ENCODE measurements around the gene LAGE3. TPM values are rescaled to one million over a fixed set of nuclear protein-coding genes. Genes with fewer than 3 reads are reported as not detected.

Gene LAGE3
- polyA plus RNA-seq, 1 donor (not counting 4 experiments of a cell fraction or from before 2014, with no cell fraction given), result 9.3 TPM

- dilution Hi-C loops (cut with MboI; ENCODE audit: extremely low pct_ligation_motif_present, low sequenced_read_pairs), result no loop called here
- no peak overlapping the region for H2AFZ ChIP-seq (ENCODE audit: control insufficient read depth, low read length)
- no peak overlapping the region for H3K4me2 ChIP-seq (ENCODE audit: control insufficient read depth, extremely low read depth, insufficient read depth, low read depth, low read length)
- H3K36me3 ChIP-seq (ENCODE audit: control insufficient read depth in 2 of 2, extremely low read depth in 1 of 2, insufficient read depth in 2 of 2, low read length in 2 of 2), result peaks cover 0 to 5% of the 10 kb centered on the region in 2 experiments
- H3K27ac ChIP-seq (ENCODE audit: control insufficient read depth, insufficient read depth, low read length), result no peak overlapping the region
- DNase-seq (ENCODE audit: low read depth, low spot score) (no peak), FAIRE-seq (no peak)
- no peaks in the 10 kb centered on the region for H3K79me2 ChIP-seq (ENCODE audit: control insufficient read depth, insufficient read depth, low read length)
- H3K4me1 ChIP-seq (ENCODE audit: control insufficient read depth, extremely low read depth, insufficient read depth, low read length), result no peaks in the 10 kb centered on the region
- TF ChIP-seq, protein P1, sequence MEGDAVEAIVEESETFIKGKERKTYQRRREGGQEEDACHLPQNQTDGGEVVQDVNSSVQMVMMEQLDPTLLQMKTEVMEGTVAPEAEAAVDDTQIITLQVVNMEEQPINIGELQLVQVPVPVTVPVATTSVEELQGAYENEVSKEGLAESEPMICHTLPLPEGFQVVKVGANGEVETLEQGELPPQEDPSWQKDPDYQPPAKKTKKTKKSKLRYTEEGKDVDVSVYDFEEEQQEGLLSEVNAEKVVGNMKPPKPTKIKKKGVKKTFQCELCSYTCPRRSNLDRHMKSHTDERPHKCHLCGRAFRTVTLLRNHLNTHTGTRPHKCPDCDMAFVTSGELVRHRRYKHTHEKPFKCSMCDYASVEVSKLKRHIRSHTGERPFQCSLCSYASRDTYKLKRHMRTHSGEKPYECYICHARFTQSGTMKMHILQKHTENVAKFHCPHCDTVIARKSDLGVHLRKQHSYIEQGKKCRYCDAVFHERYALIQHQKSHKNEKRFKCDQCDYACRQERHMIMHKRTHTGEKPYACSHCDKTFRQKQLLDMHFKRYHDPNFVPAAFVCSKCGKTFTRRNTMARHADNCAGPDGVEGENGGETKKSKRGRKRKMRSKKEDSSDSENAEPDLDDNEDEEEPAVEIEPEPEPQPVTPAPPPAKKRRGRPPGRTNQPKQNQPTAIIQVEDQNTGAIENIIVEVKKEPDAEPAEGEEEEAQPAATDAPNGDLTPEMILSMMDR (optimal IDR thresholded peaks at IDR 0.05 in 1 of 3, IDR thresholded peaks at IDR 0.05 in 1 of 3, conservative IDR thresholded peaks at IDR 0.05 in 1 of 3; ENCODE audit: extremely low read depth in 1 of 3, insufficient read depth in 2 of 3, low read length in 3 of 3), result no peak
- no peak for TF ChIP-seq EZH2 (IDR thresholded peaks at IDR 0.05; ENCODE audit: low read length)
- no peaks in the 10 kb centered on the region for H4K20me1 ChIP-seq (ENCODE audit: control insufficient read depth, extremely low read depth, insufficient read depth, low read length)
- no peak overlapping the region for H3K4me3 ChIP-seq (ENCODE audit: control insufficient read depth in 2 of 3, extremely low read depth in 1 of 3, insufficient read depth in 2 of 3, low read depth in 1 of 3, low read length in 3 of 3)
- H3K27me3 ChIP-seq (ENCODE audit: control insufficient read depth, extremely low read depth, insufficient read depth, low read length), result no peaks in the 10 kb centered on the region
- H3K9ac ChIP-seq (ENCODE audit: control insufficient read depth, extremely low read depth, insufficient read depth, low read length), result no peak overlapping the region
- H3K9me3 ChIP-seq (ENCODE audit: control insufficient read depth, low read depth, low read length), result peaks cover 2% of the 10 kb centered on the region
- H3K9me1 ChIP-seq (ENCODE audit: control insufficient read depth, extremely low read depth, insufficient read depth, low read length), result no peaks in the 10 kb centered on the region
Measured at GRCh38 chrX:154466907-154467306, 12.2 kb downstream of the LAGE3 start.

DNA sequence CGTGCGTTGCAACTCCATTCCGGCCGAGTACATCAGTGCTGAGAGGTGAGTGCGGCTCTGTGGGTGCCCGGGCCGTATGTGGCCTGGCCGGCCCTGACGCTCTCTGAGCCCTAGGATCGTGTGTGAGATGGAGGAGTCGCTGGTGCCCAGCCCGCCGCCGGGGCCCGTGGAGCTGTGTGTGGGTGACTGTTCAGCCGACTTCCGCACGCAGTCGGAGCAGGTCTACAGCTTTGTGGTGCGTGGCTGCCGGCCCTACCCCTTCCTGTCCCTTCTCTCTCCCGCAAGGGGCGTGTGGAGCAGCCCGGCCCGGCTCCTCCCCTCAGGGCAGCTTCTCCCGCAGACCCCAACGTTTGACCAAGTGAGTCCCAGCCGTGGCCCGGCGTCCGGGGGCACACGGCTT is 13.0 kb downstream of the LAGE3 start:
- Histone ChIP-seq H3K36me3 (ENCODE audit: control insufficient read depth in 2 of 2, extremely low read depth in 1 of 2, insufficient read depth in 2 of 2, low read length in 2 of 2) (peaks cover 0 to 6% of the 10 kb centered on the region in 2 experiments), H3K4me3 (ENCODE audit: control insufficient read depth in 2 of 3, extremely low read depth in 1 of 3, insufficient read depth in 2 of 3, low read depth in 1 of 3, low read length in 3 of 3) (no peak overlapping the region), H4K20me1 (ENCODE audit: control insufficient read depth, extremely low read depth, insufficient read depth, low read length) (no peaks in the 10 kb centered on the region), H3K27ac (ENCODE audit: control insufficient read depth, insufficient read depth, low read length) (no peak overlapping the region), H3K4me2 (ENCODE audit: control insufficient read depth, extremely low read depth, insufficient read depth, low read depth, low read length) (no peak overlapping the region), H2AFZ (ENCODE audit: control insufficient read depth, low read length) (no peak overlapping the region), H3K79me2 (ENCODE audit: control insufficient read depth, insufficient read depth, low read length) (no peaks in the 10 kb centered on the region), H3K9ac (ENCODE audit: control insufficient read depth, extremely low read depth, insufficient read depth, low read length) (no peak overlapping the region), H3K4me1 (ENCODE audit: control insufficient read depth, extremely low read depth, insufficient read depth, low read length) (no peaks in the 10 kb centered on the region), H3K9me3 (ENCODE audit: control insufficient read depth, low read depth, low read length) (no peaks in the 10 kb centered on the region), H3K9me1 (ENCODE audit: control insufficient read depth, extremely low read depth, insufficient read depth, low read length) (no peaks in the 10 kb centered on the region), H3K27me3 (ENCODE audit: control insufficient read depth, extremely low read depth, insufficient read depth, low read length) (no peaks in the 10 kb centered on the region)
- dilution Hi-C loops (cut with MboI; ENCODE audit: extremely low pct_ligation_motif_present, low sequenced_read_pairs), result no loop called here
- TF ChIP-seq, protein P1 (optimal IDR thresholded peaks at IDR 0.05 in 1 of 3, IDR thresholded peaks at IDR 0.05 in 1 of 3, conservative IDR thresholded peaks at IDR 0.05 in 1 of 3; ENCODE audit: extremely low read depth in 1 of 3, insufficient read depth in 2 of 3, low read length in 3 of 3), result no peak
- no peak for TF ChIP-seq EZH2 (IDR thresholded peaks at IDR 0.05; ENCODE audit: low read length)
- FAIRE-seq (no peak), DNase-seq (ENCODE audit: low read depth, low spot score) (no peak)
